ENCODE measurements around the gene TENT4B. TPM values are rescaled to one million over a fixed set of nuclear protein-coding genes. Genes with fewer than 3 reads are reported as not detected.

The TENT4B gene
- polyA plus RNA-seq, 1 experiment: 7.2 TPM

DNA sequence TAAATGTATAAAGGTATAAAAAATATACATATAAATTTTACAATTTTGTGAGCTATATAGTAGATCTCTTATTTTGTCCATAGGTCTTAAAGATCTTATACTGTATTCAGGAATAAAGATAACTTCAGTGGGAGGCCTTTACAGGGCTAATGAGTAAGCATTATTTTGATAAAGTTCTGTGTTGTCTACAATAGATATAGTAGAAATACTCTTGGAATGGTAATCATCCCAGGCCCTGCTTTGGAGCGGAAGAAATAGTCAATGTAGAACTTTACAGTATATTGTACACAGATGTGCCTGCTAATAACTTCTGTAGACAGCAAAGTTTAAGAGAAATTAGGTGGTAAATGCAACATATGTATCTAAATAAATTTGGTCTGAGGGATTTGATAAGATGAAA is 42.6 kb downstream of the TENT4B start:
- TF ChIP-seq, protein P1, sequence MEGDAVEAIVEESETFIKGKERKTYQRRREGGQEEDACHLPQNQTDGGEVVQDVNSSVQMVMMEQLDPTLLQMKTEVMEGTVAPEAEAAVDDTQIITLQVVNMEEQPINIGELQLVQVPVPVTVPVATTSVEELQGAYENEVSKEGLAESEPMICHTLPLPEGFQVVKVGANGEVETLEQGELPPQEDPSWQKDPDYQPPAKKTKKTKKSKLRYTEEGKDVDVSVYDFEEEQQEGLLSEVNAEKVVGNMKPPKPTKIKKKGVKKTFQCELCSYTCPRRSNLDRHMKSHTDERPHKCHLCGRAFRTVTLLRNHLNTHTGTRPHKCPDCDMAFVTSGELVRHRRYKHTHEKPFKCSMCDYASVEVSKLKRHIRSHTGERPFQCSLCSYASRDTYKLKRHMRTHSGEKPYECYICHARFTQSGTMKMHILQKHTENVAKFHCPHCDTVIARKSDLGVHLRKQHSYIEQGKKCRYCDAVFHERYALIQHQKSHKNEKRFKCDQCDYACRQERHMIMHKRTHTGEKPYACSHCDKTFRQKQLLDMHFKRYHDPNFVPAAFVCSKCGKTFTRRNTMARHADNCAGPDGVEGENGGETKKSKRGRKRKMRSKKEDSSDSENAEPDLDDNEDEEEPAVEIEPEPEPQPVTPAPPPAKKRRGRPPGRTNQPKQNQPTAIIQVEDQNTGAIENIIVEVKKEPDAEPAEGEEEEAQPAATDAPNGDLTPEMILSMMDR (IDR thresholded peaks at IDR 0.05; ENCODE audit: insufficient read depth, low read depth, low read length): no peak
- Histone ChIP-seq H3K4me3 (ENCODE audit: low read depth, low read length) (no peak overlapping the region), H3K27me3 (ENCODE audit: control insufficient read depth, insufficient read depth, low read length) (no peaks in the 10 kb centered on the region), H3K36me3 (ENCODE audit: control insufficient read depth, insufficient read depth, low read length) (no peaks in the 10 kb centered on the region)
- POLR2A ChIA-PET: no interaction called here
- DNase-seq (ENCODE audit: low read depth): no peak
- CTCF ChIA-PET: interaction anchor here (0.6 to 1.3 kb wide), 3 partner anchors 15 to 41 kb away, joined by 3 read pairs; no protein-coding TSS in a partner anchor

DNA sequence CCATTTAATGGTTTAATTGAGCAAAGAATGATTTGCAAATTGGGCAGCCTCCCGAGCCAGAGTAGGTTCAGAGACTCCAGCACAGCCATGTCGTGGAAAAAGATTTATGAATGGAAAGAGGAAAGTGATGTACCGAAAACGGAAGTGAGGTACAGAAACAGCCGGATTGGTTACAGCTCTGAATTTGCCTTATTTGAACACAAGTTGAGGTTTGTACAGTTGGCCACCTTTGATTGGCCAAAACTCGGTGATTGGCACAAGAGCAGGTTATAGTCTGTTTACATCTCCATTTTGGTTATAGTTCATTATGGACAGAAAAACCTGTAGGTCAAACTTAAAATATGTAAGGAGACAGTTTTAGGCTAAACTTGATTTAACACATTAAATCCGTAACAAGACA is 44.5 kb downstream of the TENT4B start:
- TF ChIP-seq, protein P1 (IDR thresholded peaks at IDR 0.05; ENCODE audit: insufficient read depth, low read depth, low read length): no peak
- no peak for DNase-seq (ENCODE audit: low read depth)
- H3K27me3 ChIP-seq (ENCODE audit: control insufficient read depth, insufficient read depth, low read length): no peaks in the 10 kb centered on the region
- ChIA-PET POLR2A (no interaction called here), CTCF (interaction anchor here (1.4 to 1.8 kb wide), 2 partner anchors 16 to 131 kb away, joined by 3 to 6 read pairs; partner anchors contain the start of gene HEATR3)
- no peak overlapping the region for H3K4me3 ChIP-seq (ENCODE audit: low read depth, low read length)
- H3K36me3 ChIP-seq (ENCODE audit: control insufficient read depth, insufficient read depth, low read length): no peaks in the 10 kb centered on the region

DNA sequence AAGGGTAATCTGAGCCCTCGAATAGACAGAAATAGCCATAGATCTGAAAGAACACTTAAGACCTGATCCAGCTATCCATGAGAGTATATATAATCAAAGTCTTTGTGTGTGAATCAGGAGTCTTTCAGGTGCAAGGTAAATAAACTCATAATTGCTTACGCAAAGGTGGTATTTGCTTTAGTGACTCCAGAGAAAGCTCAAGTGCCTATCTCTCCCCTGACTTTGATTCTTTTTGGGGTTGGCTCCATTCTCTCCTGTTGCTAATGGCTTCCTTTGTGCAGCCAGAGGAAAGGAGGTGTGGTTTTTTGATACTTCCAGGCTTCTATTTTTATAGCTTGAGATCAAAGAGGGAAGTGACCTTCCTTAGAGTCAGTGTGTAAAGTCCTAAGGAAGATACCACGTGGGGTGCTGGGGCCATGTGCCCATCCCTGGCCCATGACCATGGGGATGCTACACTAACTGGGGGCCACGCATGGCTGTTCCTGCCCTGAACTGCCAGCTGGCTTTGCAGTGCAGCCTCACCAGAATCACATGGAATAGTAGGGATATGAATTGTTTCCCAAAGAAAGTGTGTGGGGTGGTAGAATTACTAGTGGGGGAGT is 45.8 kb downstream of the TENT4B start:
- CTCF ChIA-PET: interaction anchor here (1.8 kb wide), 1 partner anchor 132 kb away, joined by 6 read pairs; the partner anchor contains the start of gene HEATR3
- POLR2A ChIA-PET: no interaction called here
- Histone ChIP-seq H3K36me3 (ENCODE audit: control insufficient read depth, insufficient read depth, low read length) (no peaks in the 10 kb centered on the region), H3K27me3 (ENCODE audit: control insufficient read depth, insufficient read depth, low read length) (no peaks in the 10 kb centered on the region), H3K4me3 (ENCODE audit: low read depth, low read length) (no peak overlapping the region)
- no peak for DNase-seq (ENCODE audit: low read depth)
- TF ChIP-seq, protein P1 (IDR thresholded peaks at IDR 0.05; ENCODE audit: insufficient read depth, low read depth, low read length): no peak

DNA sequence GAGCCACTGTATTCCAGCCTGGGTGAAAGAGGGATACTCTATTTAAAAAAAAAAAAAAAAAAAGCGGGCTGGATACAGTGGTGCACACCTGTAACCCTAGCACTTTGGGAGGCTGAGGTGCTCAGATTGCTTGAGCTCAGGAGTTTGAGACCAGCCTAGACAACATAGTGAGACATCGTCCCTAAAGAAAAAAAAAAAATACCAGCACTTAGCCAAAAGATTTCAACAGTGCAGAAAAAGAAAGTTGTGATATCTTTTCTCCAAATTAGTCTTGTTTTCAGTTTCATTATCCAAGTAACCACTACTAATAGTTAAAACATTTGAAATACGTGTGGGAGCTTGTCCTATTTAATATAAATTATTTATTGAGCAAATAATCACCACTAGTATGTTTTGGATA is 48.7 kb downstream of the TENT4B start:
- Histone ChIP-seq H3K27me3 (ENCODE audit: control insufficient read depth, insufficient read depth, low read length) (no peaks in the 10 kb centered on the region), H3K4me3 (ENCODE audit: low read depth, low read length) (no peak overlapping the region), H3K36me3 (ENCODE audit: control insufficient read depth, insufficient read depth, low read length) (no peaks in the 10 kb centered on the region)
- ChIA-PET POLR2A (no interaction called here), CTCF (interaction anchor here (1.0 to 1.1 kb wide), 2 partner anchors 52 to 794 kb away, joined by 3 read pairs; no protein-coding TSS in a partner anchor)
- TF ChIP-seq, protein P1 (IDR thresholded peaks at IDR 0.05; ENCODE audit: insufficient read depth, low read depth, low read length): no peak
- DNase-seq (ENCODE audit: low read depth): no peak

DNA sequence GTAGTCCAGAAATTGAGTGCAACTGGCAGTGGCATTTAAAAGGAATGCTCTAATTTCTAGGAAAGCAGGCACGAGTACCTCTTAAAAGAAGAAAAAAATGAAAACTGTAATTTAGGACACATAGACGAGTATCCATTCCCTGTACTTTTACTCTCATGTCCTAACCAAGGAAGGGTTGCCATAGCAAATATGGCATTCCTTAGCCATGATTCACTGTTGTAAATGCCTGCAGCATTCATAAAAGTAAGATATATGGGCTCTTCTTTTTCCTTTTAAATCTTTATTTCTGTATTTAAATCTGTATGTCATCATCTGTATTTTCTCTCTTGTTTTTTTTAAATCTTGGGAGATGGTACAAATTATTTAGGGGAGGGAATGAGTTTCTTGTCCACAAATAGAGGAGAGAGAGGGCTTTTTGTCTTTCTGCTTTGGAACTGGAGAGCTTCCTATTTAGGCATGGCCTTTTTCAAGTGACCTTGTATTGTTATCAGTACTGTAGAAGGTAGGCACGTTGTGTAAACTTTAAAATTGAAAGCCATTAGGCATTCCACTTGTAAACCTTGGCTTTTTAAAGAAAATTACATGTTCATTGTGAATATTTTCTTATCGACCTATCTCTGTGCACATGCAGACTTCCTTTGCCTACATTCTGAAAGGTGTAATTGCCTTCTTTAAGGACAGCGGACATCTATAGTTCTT is 50.0 kb downstream of the TENT4B start:
- DNase-seq (ENCODE audit: low read depth): peak; percentile 99
- Histone ChIP-seq H3K27me3 (ENCODE audit: control insufficient read depth, insufficient read depth, low read length) (no peaks in the 10 kb centered on the region), H3K4me3 (ENCODE audit: low read depth, low read length) (0 out of 2 replicates have a peak overlapping the region, but pooled peaks have one; percentile 7), H3K36me3 (ENCODE audit: control insufficient read depth, insufficient read depth, low read length) (no peaks in the 10 kb centered on the region)
- ChIA-PET CTCF (interaction anchor here (2.4 kb wide), 1 partner anchor 135 kb away, joined by 10 read pairs; no protein-coding TSS in a partner anchor), POLR2A (no interaction called here)
- TF ChIP-seq, protein P1 (IDR thresholded peaks at IDR 0.05; ENCODE audit: insufficient read depth, low read depth, low read length): no peak

All from BJ (cell line).